Esophagus (tissue), 2 donors: ENCODE data around the gene AP3S2. TPM values are rescaled to one million over a fixed set of nuclear protein-coding genes. Genes with fewer than 3 reads are reported as not detected.

ENCODE experiments used
- H3K27ac ChIP-seq, 2 donors: one replicate each; pipeline ENCODE4 v1.5.1; 2013; ENCODE audit warnings: low read depth in 2 of 2, mild to moderate bottlenecking in 2 of 2, inconsistent platforms in 1 of 2, low read length in 1 of 2, moderate library complexity in 1 of 2
- H3K27me3 ChIP-seq, 2 donors: one replicate each; pipeline ENCODE4 v1.6.1; 2013; ENCODE audit warnings: low read length in 2 of 2, control low read depth in 1 of 2, mild to moderate bottlenecking in 1 of 2; ENCODE audit not compliant: insufficient read depth in 2 of 2, control insufficient read depth in 1 of 2
- H3K36me3 ChIP-seq, 2 donors: one replicate each; pipeline ENCODE4 v1.6.1; 2013; ENCODE audit warnings: low read length in 1 of 2; ENCODE audit not compliant: control insufficient read depth in 2 of 2, insufficient read depth in 2 of 2
- H3K4me1 ChIP-seq, 2 donors: one replicate each; pipeline ENCODE4 v1.6.1; 2013; ENCODE audit warnings: low read length in 1 of 2; ENCODE audit not compliant: control insufficient read depth in 2 of 2, insufficient read depth in 2 of 2
- H3K4me3 ChIP-seq, 2 donors: one replicate each; pipeline ENCODE4 v1.5.1; 2013; ENCODE audit warnings: low read length in 2 of 2, mild to moderate bottlenecking in 2 of 2, low read depth in 1 of 2, moderate library complexity in 1 of 2
- H3K9me3 ChIP-seq, 2 donors: one replicate each; pipeline ENCODE4 v1.6.1; 2013; ENCODE audit warnings: mild to moderate bottlenecking in 2 of 2, low read depth in 1 of 2, low read length in 1 of 2, moderate library complexity in 1 of 2; ENCODE audit not compliant: control insufficient read depth in 2 of 2, insufficient read depth in 1 of 2
- WGBS, 2 donors: extraction: QIAGEN DNeasy Blood & Tissue Kit; methylation state at CpG; one replicate each; pipeline ENCODE4 v1.1.7; 2013; 5-methylcytosine and 5-hydroxymethylcytosine counted together
- polyA plus RNA-seq, 2 donors: library from polyadenylated mRNA; stranded (reverse); fragments of 200-250 nt; gene quantifications; one replicate each; pipeline ENCODE4 v1.2.3, GENCODE V29; 2013
- donor health status: healthy with polysubstance abuse.
- donor health status: Bipolar disorder and iron deficiency.

AP3S2 gene
- polyA plus RNA-seq, 2 donors: 6.0 to 11.6 TPM

DNA sequence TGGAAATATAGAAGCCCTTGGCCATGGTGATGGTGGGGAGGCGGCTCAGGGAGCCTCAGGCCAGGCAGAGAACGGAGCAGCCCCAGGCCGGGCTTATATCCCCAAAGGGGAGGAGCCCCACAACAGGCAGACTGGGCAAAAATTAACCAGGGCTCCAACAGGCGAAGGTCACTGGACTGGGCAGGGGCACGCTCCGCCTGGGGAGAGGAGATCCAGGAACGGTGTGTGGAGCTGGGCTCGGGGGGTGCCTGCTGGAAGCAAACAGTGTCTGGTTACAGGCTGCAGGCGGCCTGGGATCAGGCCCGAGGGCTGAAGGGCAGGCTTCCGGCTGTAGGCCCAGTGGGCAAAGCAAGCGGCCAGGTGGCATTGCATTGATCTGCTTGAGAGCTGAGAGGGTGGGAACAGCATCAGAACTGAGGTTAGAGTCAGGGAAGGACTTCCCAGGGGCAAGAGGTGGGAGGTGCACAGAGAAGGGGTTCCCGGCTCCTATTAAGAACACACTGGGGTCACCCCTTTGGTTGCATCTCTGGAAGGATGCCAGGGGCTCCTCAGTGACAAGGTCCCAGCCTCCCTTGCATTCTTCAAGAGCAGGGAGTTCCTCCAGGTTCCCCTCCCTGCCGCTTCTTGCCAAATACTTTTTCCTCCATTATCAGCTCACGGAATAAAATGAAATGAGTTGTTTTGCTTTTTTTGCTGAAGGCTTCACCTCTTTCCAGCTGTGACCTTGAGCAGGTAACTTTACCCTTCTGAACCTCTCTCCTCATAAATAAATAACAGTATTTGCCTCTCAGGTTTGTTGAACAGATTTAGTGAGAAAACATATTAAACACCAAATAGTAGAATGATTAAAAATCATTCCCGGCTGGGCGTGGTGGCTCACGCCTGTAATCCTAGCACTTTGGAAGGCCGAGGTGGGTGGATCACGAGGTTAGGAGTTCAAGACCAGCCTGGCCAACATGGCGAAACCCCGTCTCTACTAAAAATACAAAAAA, 86.9 kb downstream of the AP3S2 start:
- Histone ChIP-seq H3K27me3 (no peaks in the 10 kb centered on the region), H3K27ac (no peak overlapping the region), H3K4me3 (no peak overlapping the region), H3K4me1 (peaks cover 2 to 13% of the 10 kb centered on the region in 2 donors), H3K36me3 (peaks cover 0 to 4% of the 10 kb centered on the region in 2 donors), H3K9me3 (no peaks in the 10 kb centered on the region)
- 74 to 85% methylated on average over 22 of the region's 22 CpGs for WGBS, 2 donors

DNA sequence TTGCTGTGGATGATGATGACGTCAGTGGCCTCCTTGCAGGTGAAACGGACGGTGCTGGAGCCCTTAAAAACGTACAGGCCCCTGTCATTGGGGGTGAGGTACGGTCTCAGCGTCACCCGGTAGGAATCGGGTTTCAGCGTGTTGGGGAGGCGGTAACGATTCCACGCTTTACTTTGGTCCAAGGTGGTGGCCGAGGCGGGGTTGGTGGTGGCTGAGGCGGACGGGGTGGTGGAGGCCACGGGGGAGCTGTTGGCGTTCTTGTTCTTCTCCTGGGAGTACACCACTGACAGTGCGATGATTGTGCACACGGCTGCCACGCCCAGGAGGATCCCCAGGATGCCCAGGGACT, 87.6 kb downstream of the AP3S2 start:
- H3K36me3 ChIP-seq: peaks cover 0 to 4% of the 10 kb centered on the region in 2 donors
- H3K4me1 ChIP-seq: peaks cover 2 to 13% of the 10 kb centered on the region in 2 donors
- no peaks in the 10 kb centered on the region for H3K27me3 ChIP-seq
- WGBS, 2 donors: 64 to 93% methylated on average over 21 of the region's 21 CpGs
- no peaks in the 10 kb centered on the region for H3K9me3 ChIP-seq
- no peak overlapping the region for H3K4me3 ChIP-seq
- H3K27ac ChIP-seq: no peak overlapping the region

DNA sequence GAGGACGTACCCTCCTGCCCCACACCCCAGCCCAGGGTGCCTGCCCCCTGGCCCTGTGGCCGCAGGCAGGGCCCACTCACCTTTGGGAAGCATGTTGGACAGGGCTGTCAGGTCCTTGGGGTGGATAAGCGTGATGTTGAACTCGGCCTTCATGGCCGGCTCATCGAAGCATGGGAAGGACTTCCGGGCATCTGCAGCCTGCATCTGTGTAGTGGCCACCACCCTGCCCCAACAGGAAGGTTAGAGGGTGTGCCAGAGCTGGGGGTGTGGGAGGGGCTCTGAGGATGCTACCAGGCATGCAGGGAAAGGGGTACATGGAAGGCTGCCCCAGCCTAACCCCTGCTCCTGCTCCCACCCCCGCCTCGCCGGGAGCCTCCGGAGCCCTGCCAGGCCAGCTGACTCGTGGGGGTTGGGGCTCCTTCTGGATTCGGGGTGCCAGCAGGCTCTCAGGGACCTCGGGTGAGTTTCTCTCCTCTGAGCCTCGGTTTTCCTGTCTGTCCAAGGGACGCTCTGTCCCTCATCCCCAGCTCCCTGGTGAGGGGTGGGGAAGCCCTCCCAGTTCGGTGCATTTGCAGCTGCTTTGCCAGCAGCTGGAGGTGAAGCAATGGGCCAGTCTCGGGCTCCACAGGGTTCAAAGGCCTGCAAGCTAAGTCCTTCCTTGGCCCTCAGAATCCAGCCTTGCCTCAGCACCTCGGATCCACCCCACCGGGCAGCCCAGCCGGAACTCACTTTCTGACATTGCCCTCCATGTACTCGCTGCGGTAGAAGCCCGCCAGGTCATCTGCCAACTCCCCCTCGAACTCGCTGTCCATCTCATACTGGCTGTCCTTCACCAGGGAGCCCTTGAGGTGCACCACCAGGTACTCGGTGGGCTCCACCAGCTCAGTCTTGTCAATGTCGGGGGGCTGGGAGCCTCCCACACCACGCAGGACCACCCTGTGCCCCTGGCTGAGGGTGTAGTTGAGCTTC, 88.3 kb downstream of the AP3S2 start:
- H3K4me3 ChIP-seq: no peak overlapping the region
- H3K36me3 ChIP-seq: peaks cover 0 to 4% of the 10 kb centered on the region in 2 donors
- no peak overlapping the region for H3K27ac ChIP-seq

DNA sequence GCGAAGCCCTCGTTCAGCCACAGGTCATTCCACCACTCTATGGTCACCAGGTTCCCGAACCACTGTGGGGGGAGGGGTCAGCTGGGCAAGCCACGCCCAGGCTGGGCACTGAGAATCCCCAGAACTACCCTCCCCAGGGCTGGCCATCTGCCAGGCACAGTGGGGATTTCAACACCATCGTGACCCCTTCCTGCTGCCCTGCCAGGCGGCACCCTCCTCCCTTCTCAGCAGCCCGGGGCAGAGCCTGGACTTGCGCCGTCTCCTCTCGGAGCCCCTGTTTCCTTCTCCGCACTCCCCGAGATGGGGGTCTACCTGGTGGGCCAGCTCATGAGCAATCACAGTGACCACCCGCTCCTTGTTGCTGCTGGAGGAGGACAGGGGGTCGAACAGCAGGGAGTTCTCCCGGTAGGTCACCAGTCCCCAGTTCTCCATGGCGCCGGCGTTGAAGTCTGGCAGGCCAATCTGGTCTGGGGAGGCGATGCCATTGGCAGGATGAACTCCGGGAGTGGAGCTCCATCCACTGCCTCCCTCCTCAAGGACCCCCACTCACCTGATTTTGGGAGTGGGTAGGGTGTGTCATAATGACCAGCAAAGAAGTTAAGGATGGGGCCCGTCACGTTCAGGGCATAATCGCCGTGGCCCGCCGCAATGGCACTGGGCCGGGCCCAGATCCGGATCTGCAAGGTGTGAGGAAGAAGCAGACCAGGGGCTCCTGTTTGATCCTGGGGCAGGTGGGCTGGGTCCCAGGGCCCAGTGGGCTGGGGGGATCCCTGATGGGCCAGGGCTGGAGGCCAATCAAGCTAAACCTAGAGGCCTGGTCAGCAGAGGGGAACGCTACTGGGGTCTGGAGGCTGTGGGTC, 89.6 kb downstream of the AP3S2 start:
- Histone ChIP-seq H3K36me3 (peaks cover 0 to 4% of the 10 kb centered on the region in 2 donors), H3K4me3 (no peak overlapping the region), H3K27ac (no peak overlapping the region), H3K4me1 (peaks cover 2 to 10% of the 10 kb centered on the region in 2 donors), H3K27me3 (no peaks in the 10 kb centered on the region), H3K9me3 (no peaks in the 10 kb centered on the region)
- WGBS, 2 donors: 70 to 93% methylated on average over 29 of the region's 29 CpGs

More for the DNA sequence above, 88.3 kb downstream of the AP3S2 start:
- WGBS, 2 donors: 72 to 90% methylated on average over 29 of the region's 29 CpGs
- Histone ChIP-seq H3K4me1 (peaks cover 2 to 13% of the 10 kb centered on the region in 2 donors), H3K9me3 (no peaks in the 10 kb centered on the region), H3K27me3 (no peaks in the 10 kb centered on the region)

DNA sequence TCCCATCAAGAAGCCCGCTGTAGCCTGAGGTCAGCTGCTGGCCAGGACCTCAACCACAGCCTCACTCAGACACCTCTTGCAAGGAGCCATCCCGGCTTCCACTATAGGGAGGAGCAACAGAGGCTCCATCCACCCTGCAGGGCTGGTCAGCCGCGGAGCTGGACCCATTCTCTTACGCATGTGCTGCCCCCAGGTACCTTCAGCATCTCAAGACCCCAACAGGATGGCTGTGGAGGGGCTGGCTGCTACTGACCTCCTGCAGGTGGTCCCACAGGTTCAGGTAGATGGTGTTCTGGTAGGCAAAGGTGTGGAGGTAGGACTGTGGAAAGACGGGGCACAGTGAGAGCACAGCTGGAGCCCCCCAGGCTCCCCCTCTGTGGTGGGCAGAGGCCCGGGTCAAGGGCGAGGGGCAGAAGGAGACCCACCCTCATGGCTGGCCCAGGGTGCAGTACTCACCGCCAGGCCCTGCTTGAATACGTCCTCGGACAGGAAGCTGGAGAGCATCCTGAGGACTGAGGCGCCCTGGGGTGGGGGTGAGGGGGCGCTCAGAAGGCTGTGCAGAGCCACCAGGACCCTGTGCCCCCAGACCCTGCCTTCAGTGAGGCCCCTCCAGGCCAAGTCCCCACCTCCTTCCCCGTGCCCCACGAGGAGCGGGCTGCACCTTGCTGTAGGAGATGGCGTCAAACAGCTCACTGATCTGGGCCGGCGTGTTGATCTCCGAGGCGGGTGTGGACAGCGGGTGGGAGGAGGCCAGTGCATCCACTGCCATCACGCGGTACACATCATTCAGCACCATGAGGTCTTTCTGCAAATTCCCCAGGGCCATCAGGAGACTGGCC, 90.6 kb downstream of the AP3S2 start:
- no peak overlapping the region for H3K27ac ChIP-seq
- peaks cover under 1 to 2% of the 10 kb centered on the region in 2 donors for H3K4me1 ChIP-seq
- 76 to 89% methylated on average over 24 of the region's 24 CpGs for WGBS, 2 donors
- no peak overlapping the region for H3K4me3 ChIP-seq
- no peaks in the 10 kb centered on the region for H3K9me3 ChIP-seq
- H3K36me3 ChIP-seq: peaks cover 0 to 4% of the 10 kb centered on the region in 2 donors
- H3K27me3 ChIP-seq: no peaks in the 10 kb centered on the region

DNA sequence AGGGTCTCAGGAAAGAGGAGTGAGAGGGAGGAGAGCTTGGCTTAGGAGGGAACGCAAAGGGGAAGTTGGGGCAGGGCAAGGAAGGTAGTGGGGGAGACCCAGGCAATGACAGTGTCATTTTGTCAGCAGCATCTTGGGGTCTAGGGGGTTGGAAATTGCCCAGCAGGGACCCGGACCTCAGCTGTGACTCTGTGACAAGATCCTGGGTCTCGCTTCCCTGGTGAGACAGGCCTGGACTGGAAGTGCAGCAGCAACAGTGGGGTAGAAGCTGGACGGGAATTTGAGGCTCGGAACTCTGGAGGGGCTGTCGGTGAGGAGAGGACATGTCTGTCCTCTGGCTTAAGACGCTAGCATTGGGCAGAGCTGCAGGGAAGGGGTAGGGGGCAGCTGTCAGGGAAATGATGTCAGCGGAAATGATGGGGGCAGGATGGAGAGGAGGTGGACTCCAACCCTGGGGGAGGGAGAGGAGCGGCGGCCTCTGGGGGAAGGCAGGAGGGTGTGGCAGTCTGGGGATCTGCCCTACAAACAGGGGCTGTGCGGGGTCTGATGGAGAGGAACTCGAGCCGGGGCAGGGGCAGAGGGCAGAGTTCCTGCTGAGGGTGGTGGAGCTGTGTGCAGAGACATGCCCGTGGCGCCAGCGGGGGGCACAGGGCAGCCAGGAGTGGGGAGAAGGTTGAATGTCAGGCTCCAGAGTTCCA, 91.4 kb downstream of the AP3S2 start:
- Histone ChIP-seq H3K4me3 (no peak overlapping the region), H3K4me1 (peaks cover 0 to 2% of the 10 kb centered on the region in 2 donors), H3K36me3 (peaks cover 0 to 4% of the 10 kb centered on the region in 2 donors), H3K27ac (no peak overlapping the region), H3K27me3 (no peaks in the 10 kb centered on the region), H3K9me3 (no peaks in the 10 kb centered on the region)
- 67 to 76% methylated on average over 16 of the region's 16 CpGs for WGBS, 2 donors

DNA sequence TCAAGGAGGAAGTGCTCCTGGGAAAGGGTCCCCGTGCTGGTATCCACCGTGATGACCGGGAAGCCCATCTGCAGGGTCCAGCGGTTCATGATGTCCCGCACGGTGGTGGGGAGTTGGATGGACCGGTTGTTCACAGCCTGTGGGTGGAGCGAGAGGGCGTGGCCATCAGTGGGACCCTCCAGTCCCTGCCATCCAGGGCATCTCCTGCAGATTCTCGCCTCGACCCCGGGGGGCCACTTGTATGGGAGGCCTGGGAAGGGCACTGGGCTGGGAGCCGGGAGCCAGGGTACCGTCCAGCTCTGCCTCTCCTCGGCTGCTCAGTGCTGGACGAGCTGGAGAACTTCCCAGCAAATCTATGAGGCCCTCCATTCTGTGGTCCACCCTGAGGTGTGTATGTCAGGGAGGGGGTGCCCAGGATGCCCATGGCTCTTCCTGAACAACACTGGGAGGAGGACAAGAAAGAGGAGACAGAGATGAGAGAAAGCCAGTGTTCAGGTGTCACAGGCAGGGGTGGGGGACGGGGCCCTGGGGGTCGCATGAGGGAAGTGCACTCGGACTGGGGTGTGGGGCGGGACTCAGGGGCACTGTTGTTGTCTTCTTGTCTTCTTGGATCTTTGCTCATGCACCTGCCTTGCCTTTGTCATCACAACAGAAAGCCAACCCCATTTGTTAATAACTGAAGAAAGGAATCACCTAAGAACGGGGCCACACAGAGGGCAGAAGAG, 92.2 kb downstream of the AP3S2 start:
- Histone ChIP-seq H3K27ac (no peak overlapping the region), H3K9me3 (peaks cover 0 to 4% of the 10 kb centered on the region in 2 donors), H3K4me1 (peaks cover 0 to 2% of the 10 kb centered on the region in 2 donors), H3K4me3 (no peak overlapping the region), H3K27me3 (no peaks in the 10 kb centered on the region), H3K36me3 (peaks cover 0 to 4% of the 10 kb centered on the region in 2 donors)
- WGBS, 2 donors: 82 to 90% methylated on average over 21 of the region's 21 CpGs
